ENCODE results near the gene BICDL2.

GRCh38 chr16:3021449-3022207 is 15.1 kb downstream of the BICDL2 start:
- TF ChIP-seq CTCF (IDR thresholded peaks at IDR 0.05) (peak in 1 of 2 donors; percentile 21), EP300 (IDR thresholded peaks at IDR 0.05) (no peak), POLR2AphosphoS5 (IDR thresholded peaks at IDR 0.05) (no peak)

Data from suprapubic skin (tissue), 4 donors.